Measurements from ENCODE around the gene CLIP3. TPM values are rescaled to one million over a fixed set of nuclear protein-coding genes. Genes with fewer than 3 reads are reported as not detected.
A peak's percentile ranks its signal among the peaks of the same experiment; 100 is the strongest.
"Not testable (repeated sequence)": the region's sequence is repeated elsewhere in the genome, so short reads cannot be mapped to it uniquely, and the experiment has no call there.

CLIP3 gene
- total RNA-seq, 2 experiments from 2014 or later: 0.98 to 1.1 TPM

GRCh38 chr19:35990771-35991730 is 41.6 kb downstream of the CLIP3 start:
- DNase-seq (no peak), ATAC-seq (no peak)
- Mint-ChIP-seq H3K27ac (no peak overlapping the region), H3K4me1 (peaks cover 15% of the 10 kb centered on the region), H3K36me3 (peaks cover 2% of the 10 kb centered on the region), H3K9me3 (ENCODE audit: low read depth) (no peaks in the 10 kb centered on the region), H3K4me3 (no peak overlapping the region), H3K27me3 (peaks cover 25% of the 10 kb centered on the region)
- CTCF ChIA-PET: interaction anchor here (0.7 to 1.0 kb wide), 2 partner anchors 32 to 921 kb away, joined by 3 to 4 read pairs; no protein-coding TSS in a partner anchor

DNA sequence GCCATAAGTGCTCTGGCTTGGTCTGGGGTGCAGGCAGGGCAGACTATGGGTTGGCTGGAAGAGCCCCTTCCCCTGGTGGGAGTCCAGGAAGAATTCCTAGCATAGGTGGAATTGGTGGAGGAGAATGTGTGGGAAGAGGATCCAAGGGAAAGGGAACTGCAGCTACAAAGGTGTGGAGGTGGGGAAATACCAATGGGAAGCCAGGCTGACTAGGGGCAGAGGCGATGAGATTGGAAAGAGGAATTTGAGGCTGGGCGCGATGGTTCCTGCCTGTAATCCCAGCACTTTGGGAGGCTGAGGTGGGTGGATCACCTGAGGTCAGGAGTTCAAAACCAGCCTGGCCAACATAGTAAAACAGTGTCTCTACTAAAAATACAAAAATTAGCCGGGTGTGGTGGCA is 42.5 kb downstream of the CLIP3 start:
- no peak for ATAC-seq
- H3K9me3 Mint-ChIP-seq (ENCODE audit: low read depth): no peaks in the 10 kb centered on the region
- peaks cover 34% of the 10 kb centered on the region for H3K27me3 Mint-ChIP-seq
- CTCF ChIA-PET: no interaction called here
- no peak overlapping the region for H3K4me3 Mint-ChIP-seq
- no peak for DNase-seq
- H3K36me3 Mint-ChIP-seq: peaks cover 2% of the 10 kb centered on the region
- no peak overlapping the region for H3K27ac Mint-ChIP-seq
- H3K4me1 Mint-ChIP-seq: peaks cover 10% of the 10 kb centered on the region

GRCh38 chr19:35988824-35989223 is 43.8 kb downstream of the CLIP3 start:
- no peaks in the 10 kb centered on the region for H3K9me3 Mint-ChIP-seq (ENCODE audit: low read depth)
- peaks cover 42% of the 10 kb centered on the region for H3K27me3 Mint-ChIP-seq
- ATAC-seq (no peak), DNase-seq (no peak)
- CTCF ChIA-PET: interaction anchor here (1.4 kb wide), 1 partner anchor 105 kb away, joined by 3 read pairs; no protein-coding TSS in a partner anchor
- H3K4me1 Mint-ChIP-seq: peaks cover 2% of the 10 kb centered on the region
- H3K36me3 Mint-ChIP-seq: peaks cover 2% of the 10 kb centered on the region
- no peak overlapping the region for H3K4me3 Mint-ChIP-seq
- H3K27ac Mint-ChIP-seq: no peak overlapping the region

DNA sequence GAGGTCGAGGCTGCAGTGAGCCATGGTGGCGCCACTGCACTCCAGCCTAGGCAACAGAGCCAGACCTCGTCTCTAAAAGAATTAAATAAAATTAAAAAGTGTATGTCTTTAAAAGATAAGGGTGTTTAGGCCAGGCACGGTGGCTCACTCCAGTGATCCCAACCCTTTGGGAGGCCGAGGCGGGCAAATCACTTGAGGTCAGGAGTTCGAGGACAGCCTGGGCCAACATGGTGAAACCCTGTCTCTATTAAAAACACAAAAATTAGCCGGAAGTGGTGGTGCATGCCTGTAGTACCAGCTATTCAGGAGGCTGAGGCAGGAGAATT is 45.1 kb downstream of the CLIP3 start:
- no peak for DNase-seq
- H3K27me3 Mint-ChIP-seq: peaks cover 47% of the 10 kb centered on the region
- no peak overlapping the region for H3K27ac Mint-ChIP-seq
- no peaks in the 10 kb centered on the region for H3K9me3 Mint-ChIP-seq (ENCODE audit: low read depth)
- H3K36me3 Mint-ChIP-seq: peaks cover 2% of the 10 kb centered on the region
- no peak overlapping the region for H3K4me3 Mint-ChIP-seq
- H3K4me1 Mint-ChIP-seq: peaks cover 2% of the 10 kb centered on the region
- CTCF ChIA-PET: interaction anchor here (1.4 kb wide), 1 partner anchor 106 kb away, joined by 3 read pairs; no protein-coding TSS in a partner anchor
- ATAC-seq: no peak

- H3K4me1 Mint-ChIP-seq: peaks cover 2% of the 10 kb centered on the region
- H3K36me3 Mint-ChIP-seq: peaks cover 2% of the 10 kb centered on the region
- ATAC-seq: peak; percentile 50
- H3K27ac Mint-ChIP-seq: no peak overlapping the region
- no peak for DNase-seq
- CTCF ChIA-PET: no interaction called here
- H3K9me3 Mint-ChIP-seq (ENCODE audit: low read depth): no peaks in the 10 kb centered on the region
- peaks cover 47% of the 10 kb centered on the region for H3K27me3 Mint-ChIP-seq
- H3K4me3 Mint-ChIP-seq: peak overlapping the region; percentile 47
These were observed 45.8 kb downstream of the CLIP3 start for GRCh38 chr19:35986664-35987570.

DNA sequence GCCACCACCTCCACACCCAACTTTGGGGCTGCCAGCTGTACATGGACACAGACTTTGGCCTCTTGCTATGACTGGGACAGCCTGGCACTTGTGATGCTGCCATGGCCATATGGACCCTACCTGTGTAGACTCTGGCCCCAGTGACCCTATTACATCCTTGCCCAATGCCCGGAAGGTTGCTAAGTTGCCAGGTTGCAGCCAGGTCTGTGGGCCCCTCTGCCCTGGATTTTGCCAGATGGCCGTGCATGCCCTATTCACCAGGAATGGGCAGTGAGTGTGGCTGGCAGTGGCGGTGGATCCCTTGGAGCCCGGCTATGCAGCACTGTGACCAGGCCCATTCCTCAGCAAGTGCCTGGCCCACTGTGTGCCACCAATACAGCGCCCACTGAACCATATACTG is 46.6 kb downstream of the CLIP3 start:
- Mint-ChIP-seq H3K27ac (no peak overlapping the region), H3K4me1 (peaks cover 2% of the 10 kb centered on the region), H3K9me3 (ENCODE audit: low read depth) (no peaks in the 10 kb centered on the region), H3K36me3 (peaks cover 2% of the 10 kb centered on the region), H3K4me3 (no peak overlapping the region), H3K27me3 (peaks cover 47% of the 10 kb centered on the region)
- ATAC-seq (no peak), DNase-seq (no peak)
- CTCF ChIA-PET: no interaction called here

DNA sequence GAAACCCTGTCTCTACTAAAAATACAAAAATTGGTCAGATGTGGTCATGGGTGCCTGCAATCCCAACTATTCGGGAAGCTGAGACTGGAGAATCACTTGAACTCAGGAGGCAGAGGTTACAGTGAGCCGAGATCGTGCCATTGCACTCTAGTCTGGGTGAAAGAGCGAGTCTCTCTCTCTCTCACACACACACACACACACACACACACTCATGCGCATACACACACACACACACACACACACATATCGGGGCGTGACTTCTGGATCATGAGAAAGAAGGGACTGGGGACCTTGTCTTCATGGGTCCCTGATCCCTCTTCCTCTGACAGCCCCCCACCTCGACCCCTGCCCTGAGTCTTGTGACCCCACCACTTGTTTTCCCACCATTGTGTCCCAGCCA is 49.5 kb downstream of the CLIP3 start:
- peaks cover 2% of the 10 kb centered on the region for H3K4me1 Mint-ChIP-seq
- DNase-seq (no peak), ATAC-seq (no peak)
- CTCF ChIA-PET: no interaction called here
- H3K4me3 Mint-ChIP-seq: no peak overlapping the region
- H3K36me3 Mint-ChIP-seq: no peaks in the 10 kb centered on the region
- peaks cover 45% of the 10 kb centered on the region for H3K27me3 Mint-ChIP-seq
- no peak overlapping the region for H3K27ac Mint-ChIP-seq
- no peaks in the 10 kb centered on the region for H3K9me3 Mint-ChIP-seq (ENCODE audit: low read depth)

DNA sequence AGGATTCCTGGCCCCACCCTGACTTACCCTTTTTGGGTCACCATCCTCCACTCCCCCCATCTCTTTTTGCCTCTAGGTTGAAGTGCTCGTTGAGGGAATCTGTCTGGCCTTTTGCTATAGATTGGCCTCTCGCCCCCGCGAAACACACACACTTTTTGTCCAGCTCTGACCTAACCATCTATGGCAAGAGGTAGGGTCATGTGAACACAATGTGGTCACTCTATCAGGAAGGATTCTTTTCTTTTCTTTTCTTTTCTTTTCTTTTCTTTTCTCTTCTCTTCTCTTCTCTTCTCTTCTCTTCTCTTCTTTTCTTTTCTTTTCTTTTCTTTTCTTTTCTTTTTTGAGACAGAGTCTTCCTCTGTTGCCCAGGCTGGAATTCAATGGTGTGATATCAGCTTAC is 51.7 kb downstream of the CLIP3 start:
- H3K27me3 Mint-ChIP-seq: peaks cover 30% of the 10 kb centered on the region
- DNase-seq; H3K27ac Mint-ChIP-seq; H3K9me3 Mint-ChIP-seq (ENCODE audit: low read depth); H3K4me1 Mint-ChIP-seq; H3K4me3 Mint-ChIP-seq; CTCF ChIA-PET; ATAC-seq; H3K36me3 Mint-ChIP-seq: not testable (repeated sequence)

GRCh38 chr19:35978832-35979365 is 53.8 kb downstream of the CLIP3 start:
- ATAC-seq (no peak), DNase-seq (no peak)
- no peak overlapping the region for H3K27ac Mint-ChIP-seq
- H3K4me3 Mint-ChIP-seq: no peak overlapping the region
- no peaks in the 10 kb centered on the region for H3K36me3 Mint-ChIP-seq
- no peaks in the 10 kb centered on the region for H3K4me1 Mint-ChIP-seq
- no peaks in the 10 kb centered on the region for H3K9me3 Mint-ChIP-seq (ENCODE audit: low read depth)
- H3K27me3 Mint-ChIP-seq: peaks cover 14% of the 10 kb centered on the region
- CTCF ChIA-PET: no interaction called here

GRCh38 chr19:35978271-35978670 is 54.4 kb downstream of the CLIP3 start:
- no peak for DNase-seq
- no peak for ATAC-seq
- Mint-ChIP-seq H3K27me3 (peaks cover 9% of the 10 kb centered on the region), H3K36me3 (no peaks in the 10 kb centered on the region), H3K4me3 (no peak overlapping the region), H3K4me1 (no peaks in the 10 kb centered on the region), H3K9me3 (ENCODE audit: low read depth) (no peaks in the 10 kb centered on the region), H3K27ac (no peak overlapping the region)
- CTCF ChIA-PET: no interaction called here

DNA sequence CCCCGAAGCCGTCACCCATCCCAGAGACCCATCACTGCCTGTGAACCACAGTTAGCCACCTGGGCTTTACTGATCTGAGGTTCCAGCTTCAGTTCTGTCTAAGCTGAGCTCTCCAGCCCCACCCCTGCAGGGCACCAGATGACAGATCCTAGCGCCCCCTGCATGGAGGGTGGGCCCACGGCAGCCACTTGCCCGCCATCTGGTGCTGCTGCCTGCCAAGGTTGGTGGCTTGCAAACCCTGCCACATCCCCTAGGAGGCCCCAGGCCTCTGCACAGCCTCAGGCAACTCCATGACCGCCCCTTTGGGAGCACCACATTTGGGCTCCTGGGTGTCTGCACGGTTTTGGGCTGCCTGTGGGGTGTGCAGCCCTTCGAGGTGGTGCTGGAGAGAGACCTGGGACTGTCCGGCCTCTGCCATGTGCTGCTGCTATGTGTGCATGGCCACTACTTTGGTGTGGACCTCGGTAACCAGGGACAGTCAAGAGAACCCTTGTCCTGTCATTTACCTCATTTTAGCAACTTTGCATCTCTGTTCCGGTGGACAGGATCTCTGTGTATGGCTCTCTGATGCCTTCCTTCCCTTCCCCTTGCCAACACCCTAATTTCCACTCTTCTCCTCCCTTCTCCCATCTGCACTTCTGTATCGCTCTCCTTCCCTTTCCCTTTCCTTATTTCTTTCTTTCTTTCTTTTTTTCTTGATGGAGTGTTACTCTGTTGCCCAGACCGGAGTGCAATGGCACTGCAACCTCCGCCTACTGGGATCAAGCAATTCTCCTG is 55.0 kb downstream of the CLIP3 start:
- peaks cover 9% of the 10 kb centered on the region for H3K27me3 Mint-ChIP-seq
- H3K4me1 Mint-ChIP-seq: no peaks in the 10 kb centered on the region
- DNase-seq (peak; percentile 57), ATAC-seq (peak; percentile 70)
- CTCF ChIA-PET: no interaction called here
- no peak overlapping the region for H3K4me3 Mint-ChIP-seq
- H3K27ac Mint-ChIP-seq: no peak overlapping the region
- H3K9me3 Mint-ChIP-seq (ENCODE audit: low read depth): no peaks in the 10 kb centered on the region
- H3K36me3 Mint-ChIP-seq: no peaks in the 10 kb centered on the region

DNA sequence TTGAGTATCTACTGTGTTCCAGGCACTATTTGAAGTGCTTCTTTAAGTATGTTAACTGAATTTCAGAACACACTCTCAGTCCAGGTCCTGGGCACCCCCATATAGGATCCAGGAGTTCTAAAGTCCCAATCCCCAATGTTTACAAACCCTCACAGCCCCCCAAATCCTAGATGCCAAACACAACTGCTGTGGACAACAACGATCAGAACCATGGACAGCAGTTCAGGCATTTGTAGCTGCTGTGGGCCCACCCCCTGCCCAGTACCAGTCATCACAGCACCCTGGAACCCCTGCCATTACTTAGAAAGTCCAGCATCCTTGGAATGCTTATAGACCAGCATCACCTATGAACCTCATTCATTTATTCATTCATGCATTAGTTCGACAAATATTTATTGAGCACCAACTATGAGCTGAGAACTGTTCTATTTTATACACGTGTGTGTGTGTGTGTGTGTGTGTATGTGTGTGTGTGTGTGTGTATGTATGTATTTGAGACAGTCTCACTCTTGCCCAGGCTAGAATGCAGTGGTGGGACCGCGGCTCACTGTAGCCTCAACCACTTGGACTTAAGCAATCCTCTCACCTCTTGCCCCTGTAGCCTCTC is 57.0 kb downstream of the CLIP3 start:
- ATAC-seq (no peak), DNase-seq (no peak)
- peaks cover 4% of the 10 kb centered on the region for H3K27me3 Mint-ChIP-seq
- H3K4me1 Mint-ChIP-seq: no peaks in the 10 kb centered on the region
- no peak overlapping the region for H3K4me3 Mint-ChIP-seq
- no peak overlapping the region for H3K27ac Mint-ChIP-seq
- CTCF ChIA-PET: no interaction called here
- no peaks in the 10 kb centered on the region for H3K36me3 Mint-ChIP-seq
- no peaks in the 10 kb centered on the region for H3K9me3 Mint-ChIP-seq (ENCODE audit: low read depth)
